ACHN (cell line): ENCODE data around the gene LENEP.

ENCODE experiments used
- DNase-seq: peaks from one replicate; pipeline ENCODE4 v3.0.0-alpha.2; 2015
- in situ Hi-C: cut with HindIII; loops from 2 replicates; pipeline ENCODE4 v1.10.0; 2017; ENCODE audit warnings: low sequenced_read_pairs, low pct_ligation_motif_present, low pct_unique_long_range_greater_than_20kb

Gene LENEP

DNA sequence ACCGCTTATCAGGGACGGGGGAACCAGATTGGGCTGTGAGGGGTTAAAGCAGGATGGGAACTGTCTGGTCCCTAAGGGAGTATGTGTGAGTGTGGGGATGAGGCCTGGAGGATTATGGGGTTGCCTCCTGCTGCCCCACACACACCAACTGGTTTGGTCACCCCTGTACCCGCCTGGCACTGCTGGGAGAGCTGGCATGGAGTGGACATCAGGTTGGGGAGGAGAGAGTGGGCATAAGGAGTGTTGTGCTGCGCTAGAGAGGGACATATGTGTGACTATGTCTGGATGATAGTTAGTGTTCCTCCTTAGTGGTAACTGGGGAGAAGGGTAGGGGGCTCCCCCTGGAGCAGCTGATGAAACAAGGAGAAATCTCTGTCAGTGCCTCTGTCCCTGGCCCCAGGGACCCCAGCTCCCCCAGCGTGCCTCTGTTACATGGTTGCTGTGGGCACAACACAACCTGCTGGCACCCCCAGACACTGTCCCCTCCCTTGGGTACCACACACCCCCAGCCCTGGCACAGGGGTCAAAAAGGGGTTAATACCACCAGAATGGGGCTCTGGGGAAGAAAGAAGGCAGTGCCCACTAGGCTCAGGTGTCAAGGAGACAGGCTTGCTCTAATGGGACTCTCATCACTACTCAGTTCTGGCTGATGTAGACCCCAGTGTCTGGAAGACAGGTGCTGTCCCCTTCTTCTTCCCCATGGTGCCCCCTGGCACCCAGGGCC, 11.1 kb downstream of the LENEP start:
- DNase-seq: no peak
- in situ Hi-C loops: no loop called here

DNA sequence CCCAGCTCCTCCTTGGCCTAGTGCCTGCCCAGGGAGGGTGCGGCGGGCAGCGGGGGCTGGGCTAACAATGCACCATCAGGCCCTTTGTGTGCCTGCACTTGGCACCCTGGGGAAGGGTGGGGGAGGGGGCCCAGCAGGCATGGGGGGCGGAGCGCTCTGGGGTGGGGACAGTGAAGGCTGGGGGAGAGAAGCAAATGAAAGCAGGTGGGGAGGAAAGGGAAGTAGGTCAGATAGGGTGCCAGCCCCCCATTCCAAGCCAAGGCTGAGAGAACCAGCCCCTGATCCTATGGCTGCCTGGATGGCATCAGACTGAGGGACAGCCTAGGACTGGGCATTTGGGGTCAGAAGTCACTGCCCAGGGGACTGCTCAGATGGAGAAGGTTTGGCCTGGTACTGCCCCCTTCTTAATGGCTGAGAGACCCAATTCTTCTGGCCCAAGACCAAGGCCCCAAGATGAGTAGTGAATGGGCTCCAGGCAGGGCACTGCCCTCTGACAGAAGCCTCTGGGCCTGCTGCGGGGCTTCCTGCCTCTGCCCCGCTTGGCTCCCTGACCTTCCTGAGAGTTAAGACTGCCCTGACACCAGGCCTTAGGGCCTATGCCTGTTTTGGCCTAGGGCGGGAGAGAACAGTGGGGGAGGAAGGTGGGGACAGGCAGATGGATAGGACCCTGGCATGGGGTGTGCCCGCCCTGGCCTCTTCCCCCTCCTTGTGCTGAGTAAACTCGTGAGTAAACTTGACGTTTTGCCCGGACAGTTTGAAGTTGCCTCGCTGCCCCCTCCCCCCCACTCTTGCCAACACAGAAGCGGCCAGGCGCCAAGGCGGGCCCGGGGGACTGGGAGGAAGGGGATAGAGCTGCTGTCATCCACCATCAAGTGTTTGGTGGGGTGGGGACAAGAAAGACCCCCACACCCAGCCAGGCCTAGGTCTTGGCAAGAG, 12.0 kb downstream of the LENEP start:
- DNase-seq: no peak

DNA sequence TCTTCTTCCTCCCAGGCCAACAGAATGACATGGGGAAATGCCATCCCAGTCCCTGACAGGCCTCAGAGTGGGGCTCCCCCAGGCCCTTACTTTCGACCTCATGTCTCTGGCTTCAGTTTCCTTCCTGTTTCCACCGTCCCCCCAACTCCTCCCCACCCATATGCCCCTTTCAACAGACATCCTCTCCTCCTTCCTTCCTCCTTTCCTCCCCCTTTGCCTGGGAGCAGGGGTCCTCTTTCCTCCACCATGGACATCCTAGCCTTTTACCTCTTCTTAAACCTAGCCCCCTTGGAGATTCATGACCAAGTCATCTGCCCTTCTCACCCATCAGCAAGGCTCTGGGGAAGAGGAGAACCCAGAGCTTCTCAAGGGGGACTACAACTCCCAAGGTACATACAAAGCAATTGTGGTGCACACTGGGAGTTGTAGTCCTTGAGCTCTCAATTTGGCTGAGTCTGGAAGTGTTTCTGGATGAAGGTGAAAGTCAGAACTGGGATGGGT, 13.3 kb downstream of the LENEP start:
- in situ Hi-C loops: no loop called here

More for the DNA sequence above, 12.0 kb downstream of the LENEP start:
- in situ Hi-C loops: no loop called here

GRCh38 chr1:155007251-155007828, 14.0 kb downstream of the LENEP start:
- in situ Hi-C loops: no loop called here
- DNase-seq: no peak

More for the DNA sequence above, 13.3 kb downstream of the LENEP start:
- DNase-seq: no peak

GRCh38 chr1:155008015-155008941, 14.9 kb downstream of the LENEP start:
- no peak for DNase-seq
- in situ Hi-C loops: no loop called here

DNA sequence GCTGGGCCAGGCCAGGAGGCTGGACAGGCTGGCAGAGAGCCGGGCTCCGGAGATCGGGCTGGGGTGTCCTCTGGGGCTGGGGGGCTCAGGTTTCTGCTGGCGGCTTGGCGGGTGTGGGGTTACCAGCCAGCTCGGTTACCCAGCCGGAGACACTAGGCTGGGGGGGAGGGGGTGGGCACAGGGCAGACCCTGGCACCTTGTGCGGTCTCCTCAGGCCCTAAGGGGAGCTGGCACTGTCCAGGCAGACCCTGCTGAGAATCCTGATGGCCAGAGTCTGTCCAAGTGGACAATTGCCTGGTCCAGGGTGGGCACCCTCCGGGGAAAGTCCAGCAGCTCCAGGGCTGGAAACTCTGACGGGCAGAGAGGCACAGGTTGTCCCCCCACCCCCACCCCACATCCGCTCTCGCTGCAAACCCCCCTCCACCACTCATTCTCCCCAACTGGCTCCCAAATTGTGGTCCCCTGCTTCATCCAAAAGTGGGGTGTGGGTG, 15.9 kb downstream of the LENEP start:
- no peak for DNase-seq
- in situ Hi-C loops: no loop called here

- in situ Hi-C loops: no loop called here
- DNase-seq: no peak
Measured at GRCh38 chr1:155009742-155010141, 16.4 kb downstream of the LENEP start.

GRCh38 chr1:155010211-155010918, 17.0 kb downstream of the LENEP start:
- DNase-seq: no peak
- in situ Hi-C loops: no loop called here

- no peak for DNase-seq
- in situ Hi-C loops: no loop called here
Measured at GRCh38 chr1:155011004-155011416, 17.6 kb downstream of the LENEP start.

- no peak for DNase-seq
- in situ Hi-C loops: no loop called here
Measured at GRCh38 chr1:155011437-155012025, 18.1 kb downstream of the LENEP start.

GRCh38 chr1:155012026-155012546, 18.7 kb downstream of the LENEP start:
- DNase-seq: no peak
- in situ Hi-C loops: no loop called here

DNA sequence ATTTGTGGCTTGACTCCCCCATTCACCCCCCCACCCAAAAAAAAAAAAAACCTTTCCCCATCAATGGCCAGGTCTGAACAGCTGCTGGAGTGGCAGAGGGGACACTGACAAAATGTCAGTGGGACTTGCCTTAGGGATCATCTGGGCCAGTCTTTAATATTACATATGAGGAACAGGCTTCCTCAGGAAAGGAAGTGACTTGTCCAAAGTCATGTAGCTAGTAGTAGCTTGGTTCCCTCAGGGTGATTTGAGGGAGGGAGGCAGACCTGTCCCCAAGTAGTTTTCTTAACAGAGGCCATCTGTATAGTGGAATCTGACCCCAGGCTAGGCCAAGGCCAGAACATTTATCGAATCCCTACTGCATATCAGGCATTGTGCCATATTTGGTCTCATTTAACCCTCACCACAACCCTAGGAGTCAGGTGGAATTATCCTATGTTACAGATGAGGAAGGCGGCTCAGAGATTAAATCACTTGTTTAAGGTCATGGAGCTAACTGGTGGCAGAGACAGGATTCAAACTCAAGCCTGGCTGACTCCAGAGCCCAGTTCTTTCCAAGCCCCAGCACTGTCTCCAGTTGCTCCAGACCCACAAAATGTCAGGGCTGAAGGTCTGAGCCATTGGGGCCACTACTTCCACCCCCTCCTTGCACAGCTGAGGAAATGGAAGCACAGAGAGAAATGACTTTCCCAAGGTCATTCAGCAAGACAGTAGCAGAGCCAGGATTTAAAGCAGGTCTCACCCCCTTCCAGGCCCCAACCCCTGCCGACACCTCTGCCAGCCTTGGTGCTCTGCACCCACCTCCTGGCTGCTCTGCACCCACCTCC, 19.6 kb downstream of the LENEP start:
- DNase-seq: no peak
- in situ Hi-C loops: no loop called here

- in situ Hi-C loops: no loop called here
- DNase-seq: no peak
Measured at GRCh38 chr1:155013632-155014031, 20.2 kb downstream of the LENEP start.

DNA sequence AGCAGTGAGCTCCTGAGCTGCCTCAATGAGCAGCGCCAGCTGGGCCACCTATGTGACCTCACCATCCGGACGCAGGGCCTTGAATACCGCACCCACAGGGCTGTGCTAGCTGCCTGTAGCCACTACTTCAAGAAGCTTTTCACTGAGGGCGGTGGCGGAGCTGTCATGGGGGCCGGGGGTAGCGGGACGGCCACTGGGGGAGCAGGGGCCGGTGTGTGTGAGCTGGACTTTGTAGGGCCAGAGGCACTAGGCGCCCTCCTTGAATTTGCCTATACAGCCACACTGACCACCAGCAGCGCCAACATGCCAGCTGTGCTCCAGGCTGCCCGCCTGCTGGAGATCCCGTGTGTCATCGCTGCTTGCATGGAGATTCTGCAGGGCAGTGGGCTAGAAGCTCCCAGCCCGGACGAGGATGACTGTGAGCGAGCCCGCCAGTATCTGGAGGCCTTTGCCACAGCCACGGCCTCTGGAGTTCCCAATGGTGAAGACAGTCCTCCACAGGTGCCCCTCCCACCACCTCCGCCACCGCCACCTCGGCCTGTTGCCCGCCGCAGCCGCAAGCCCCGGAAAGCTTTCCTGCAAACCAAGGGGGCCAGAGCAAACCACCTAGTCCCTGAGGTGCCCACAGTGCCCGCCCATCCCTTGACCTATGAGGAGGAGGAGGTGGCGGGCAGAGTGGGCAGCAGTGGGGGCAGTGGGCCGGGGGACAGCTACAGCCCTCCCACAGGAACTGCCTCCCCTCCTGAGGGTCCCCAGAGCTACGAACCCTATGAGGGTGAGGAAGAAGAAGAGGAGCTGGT, 21.5 kb downstream of the LENEP start:
- in situ Hi-C loops: no loop called here
- DNase-seq: no peak

- no peak for DNase-seq
- in situ Hi-C loops: no loop called here
Measured at GRCh38 chr1:155015527-155016230, 22.3 kb downstream of the LENEP start.
